ENCODE results near the gene SYT9.

DNA sequence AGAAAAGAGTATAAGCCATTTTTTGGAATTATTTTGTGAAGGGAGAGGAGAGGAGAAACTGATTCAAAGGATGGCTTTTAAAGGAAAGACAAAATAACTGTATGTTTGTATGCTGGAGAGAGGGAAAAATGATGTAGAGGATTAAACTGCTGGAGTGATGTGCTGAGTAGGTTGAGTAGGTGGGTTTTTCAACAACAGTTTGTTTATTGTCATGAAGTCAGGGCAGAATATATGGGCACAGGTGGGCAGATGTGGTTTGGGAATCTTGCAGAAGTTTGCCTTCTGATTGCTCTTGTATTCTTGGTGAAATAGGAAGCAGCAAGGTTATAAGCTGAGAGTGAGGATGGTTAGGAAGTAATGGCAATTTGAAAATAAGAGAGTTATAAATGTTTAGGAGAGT lies 12.1 kb downstream of the SYT9 start:
- TF ChIP-seq YY1 (IDR thresholded peaks at IDR 0.05; ENCODE audit: insufficient read depth, insufficient read length) (no peak), SUZ12 (IDR thresholded peaks at IDR 0.05; ENCODE audit: extremely low read depth, insufficient read depth, insufficient read length) (no peak)

All from NT2/D1 (cell line).